Measurements from ENCODE around the gene NLRP13.

NLRP13 gene

GRCh38 chr19:55898911-55899310 is 33.2 kb downstream of the NLRP13 start:
- DNase-seq (ENCODE audit: low read depth): no peak
- Histone ChIP-seq H3K9ac (ENCODE audit: low read length) (no peak overlapping the region), H3K36me3 (ENCODE audit: control insufficient read depth, insufficient read depth, low read length, severe bottlenecking) (no peaks in the 10 kb centered on the region), H3K9me3 (ENCODE audit: control insufficient read depth, low read length) (no peaks in the 10 kb centered on the region), H3K27me3 (replicated peaks; ENCODE audit: control insufficient read depth, insufficient read depth, low read length) (no peaks in the 10 kb centered on the region), H3K4me3 (ENCODE audit: low read length) (no peak overlapping the region), H3K4me1 (ENCODE audit: control insufficient read depth, insufficient read depth, low read length) (no peaks in the 10 kb centered on the region)

DNA sequence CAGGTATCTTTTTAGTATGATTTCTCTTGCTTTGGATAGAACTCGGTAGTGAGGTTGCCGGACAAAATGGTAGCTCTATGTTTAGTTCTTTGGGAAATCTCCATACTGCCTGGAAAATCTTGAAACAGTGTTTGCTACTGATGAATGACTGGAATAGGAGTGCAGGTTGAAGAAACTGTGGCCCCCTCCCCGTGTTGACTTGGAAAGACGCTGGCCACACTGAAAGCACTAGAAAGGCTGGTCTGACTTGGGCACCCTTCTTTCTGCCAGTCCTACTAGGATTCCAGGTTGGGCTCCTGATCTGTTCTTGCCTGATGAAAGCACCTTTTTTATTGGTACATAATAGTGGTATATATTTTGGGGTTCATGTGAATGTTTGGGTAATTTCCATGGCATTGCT is 49.5 kb downstream of the NLRP13 start:
- no peak for DNase-seq (ENCODE audit: low read depth)
- H3K9me3 ChIP-seq (ENCODE audit: control insufficient read depth, low read length): peaks cover 3% of the 10 kb centered on the region
- H3K27me3 ChIP-seq (replicated peaks; ENCODE audit: control insufficient read depth, insufficient read depth, low read length): no peaks in the 10 kb centered on the region

GRCh38 chr19:55877211-55877610 is 54.9 kb downstream of the NLRP13 start:
- no peaks in the 10 kb centered on the region for H3K27me3 ChIP-seq (replicated peaks; ENCODE audit: control insufficient read depth, insufficient read depth, low read length)
- H3K4me1 ChIP-seq (ENCODE audit: control insufficient read depth, insufficient read depth, low read length): no peaks in the 10 kb centered on the region
- no peaks in the 10 kb centered on the region for H3K36me3 ChIP-seq (ENCODE audit: control insufficient read depth, insufficient read depth, low read length, severe bottlenecking)
- no peak overlapping the region for H3K4me3 ChIP-seq (ENCODE audit: low read length)
- DNase-seq (ENCODE audit: low read depth): no peak
- H3K9ac ChIP-seq (ENCODE audit: low read length): no peak overlapping the region
- H3K9me3 ChIP-seq (ENCODE audit: control insufficient read depth, low read length): peaks cover 12% of the 10 kb centered on the region

More for the DNA sequence above, 49.5 kb downstream of the NLRP13 start:
- H3K4me3 ChIP-seq (ENCODE audit: low read length): no peak overlapping the region
- no peaks in the 10 kb centered on the region for H3K36me3 ChIP-seq (ENCODE audit: control insufficient read depth, insufficient read depth, low read length, severe bottlenecking)
- no peak overlapping the region for H3K9ac ChIP-seq (ENCODE audit: low read length)
- no peaks in the 10 kb centered on the region for H3K4me1 ChIP-seq (ENCODE audit: control insufficient read depth, insufficient read depth, low read length)

- H3K9me3 ChIP-seq (ENCODE audit: control insufficient read depth, low read length): peaks cover 17% of the 10 kb centered on the region
- no peaks in the 10 kb centered on the region for H3K4me1 ChIP-seq (ENCODE audit: control insufficient read depth, insufficient read depth, low read length)
- H3K27me3 ChIP-seq (replicated peaks; ENCODE audit: control insufficient read depth, insufficient read depth, low read length): no peaks in the 10 kb centered on the region
- no peak overlapping the region for H3K4me3 ChIP-seq (ENCODE audit: low read length)
- no peak overlapping the region for H3K9ac ChIP-seq (ENCODE audit: low read length)
- no peaks in the 10 kb centered on the region for H3K36me3 ChIP-seq (ENCODE audit: control insufficient read depth, insufficient read depth, low read length, severe bottlenecking)
- DNase-seq (ENCODE audit: low read depth): no peak
These were observed 61.4 kb downstream of the NLRP13 start for GRCh38 chr19:55870736-55871135.

- Histone ChIP-seq H3K4me3 (ENCODE audit: low read length) (no peak overlapping the region), H3K9me3 (ENCODE audit: control insufficient read depth, low read length) (peaks cover 10% of the 10 kb centered on the region), H3K27me3 (replicated peaks; ENCODE audit: control insufficient read depth, insufficient read depth, low read length) (no peaks in the 10 kb centered on the region), H3K9ac (ENCODE audit: low read length) (no peak overlapping the region), H3K4me1 (ENCODE audit: control insufficient read depth, insufficient read depth, low read length) (no peaks in the 10 kb centered on the region), H3K36me3 (ENCODE audit: control insufficient read depth, insufficient read depth, low read length, severe bottlenecking) (no peaks in the 10 kb centered on the region)
- DNase-seq (ENCODE audit: low read depth): no peak
These were observed 65.0 kb downstream of the NLRP13 start for GRCh38 chr19:55867101-55867500.

DNA sequence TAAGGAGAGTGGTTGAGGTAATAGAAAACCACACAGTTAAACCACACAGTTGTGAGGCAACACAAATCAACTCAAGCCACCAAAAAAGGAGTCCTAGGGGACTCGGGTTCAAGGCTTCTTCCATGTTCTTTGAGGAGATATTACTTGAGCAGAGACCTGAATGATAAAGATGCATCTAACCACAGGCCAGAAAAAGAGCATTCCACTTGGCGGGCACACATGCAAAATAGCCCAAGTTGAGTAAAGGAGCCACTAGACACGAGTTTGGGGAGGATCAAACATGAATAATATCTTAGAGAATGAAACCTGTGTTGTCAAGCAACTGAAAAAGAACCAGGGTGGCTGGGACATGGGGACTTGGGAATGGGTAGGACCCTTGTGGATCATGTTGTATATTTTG is 65.6 kb downstream of the NLRP13 start:
- Histone ChIP-seq H3K9me3 (ENCODE audit: control insufficient read depth, low read length) (peaks cover 16% of the 10 kb centered on the region), H3K4me1 (ENCODE audit: control insufficient read depth, insufficient read depth, low read length) (no peaks in the 10 kb centered on the region), H3K27me3 (replicated peaks; ENCODE audit: control insufficient read depth, insufficient read depth, low read length) (no peaks in the 10 kb centered on the region), H3K36me3 (ENCODE audit: control insufficient read depth, insufficient read depth, low read length, severe bottlenecking) (no peaks in the 10 kb centered on the region), H3K4me3 (ENCODE audit: low read length) (no peak overlapping the region), H3K9ac (ENCODE audit: low read length) (no peak overlapping the region)
- DNase-seq (ENCODE audit: low read depth): no peak

DNA sequence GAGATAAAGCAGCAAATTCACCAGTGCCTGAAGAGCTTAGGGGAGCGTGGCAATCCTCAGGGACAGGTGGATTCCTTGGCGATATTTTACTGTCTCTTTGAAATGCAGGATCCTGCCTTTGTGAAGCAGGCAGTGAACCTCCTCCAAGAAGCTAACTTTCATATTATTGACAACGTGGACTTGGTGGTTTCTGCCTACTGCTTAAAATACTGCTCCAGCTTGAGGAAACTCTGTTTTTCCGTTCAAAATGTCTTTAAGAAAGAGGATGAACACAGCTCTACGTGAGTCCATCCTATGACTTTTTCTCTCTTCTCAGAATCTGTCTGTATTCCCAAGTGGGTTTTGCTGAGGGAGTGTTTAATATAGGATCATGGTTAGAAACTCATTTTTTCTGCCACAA is 73.2 kb downstream of the NLRP13 start:
- H3K27me3 ChIP-seq (replicated peaks; ENCODE audit: control insufficient read depth, insufficient read depth, low read length): no peaks in the 10 kb centered on the region
- peaks cover 14% of the 10 kb centered on the region for H3K9me3 ChIP-seq (ENCODE audit: control insufficient read depth, low read length)
- no peaks in the 10 kb centered on the region for H3K4me1 ChIP-seq (ENCODE audit: control insufficient read depth, insufficient read depth, low read length)
- H3K4me3 ChIP-seq (ENCODE audit: low read length): no peak overlapping the region
- no peak overlapping the region for H3K9ac ChIP-seq (ENCODE audit: low read length)
- no peak for DNase-seq (ENCODE audit: low read depth)
- no peaks in the 10 kb centered on the region for H3K36me3 ChIP-seq (ENCODE audit: control insufficient read depth, insufficient read depth, low read length, severe bottlenecking)

GRCh38 chr19:55858401-55858800 is 73.7 kb downstream of the NLRP13 start:
- no peak for DNase-seq (ENCODE audit: low read depth)
- Histone ChIP-seq H3K36me3 (ENCODE audit: control insufficient read depth, insufficient read depth, low read length, severe bottlenecking) (no peaks in the 10 kb centered on the region), H3K4me1 (ENCODE audit: control insufficient read depth, insufficient read depth, low read length) (no peaks in the 10 kb centered on the region), H3K4me3 (ENCODE audit: low read length) (no peak overlapping the region), H3K9ac (ENCODE audit: low read length) (no peak overlapping the region), H3K9me3 (ENCODE audit: control insufficient read depth, low read length) (peaks cover 14% of the 10 kb centered on the region), H3K27me3 (replicated peaks; ENCODE audit: control insufficient read depth, insufficient read depth, low read length) (no peaks in the 10 kb centered on the region)

GRCh38 chr19:55857974-55858373 is 74.2 kb downstream of the NLRP13 start:
- no peaks in the 10 kb centered on the region for H3K4me1 ChIP-seq (ENCODE audit: control insufficient read depth, insufficient read depth, low read length)
- no peak overlapping the region for H3K4me3 ChIP-seq (ENCODE audit: low read length)
- no peak overlapping the region for H3K9ac ChIP-seq (ENCODE audit: low read length)
- no peaks in the 10 kb centered on the region for H3K27me3 ChIP-seq (replicated peaks; ENCODE audit: control insufficient read depth, insufficient read depth, low read length)
- H3K9me3 ChIP-seq (ENCODE audit: control insufficient read depth, low read length): peaks cover 14% of the 10 kb centered on the region
- no peaks in the 10 kb centered on the region for H3K36me3 ChIP-seq (ENCODE audit: control insufficient read depth, insufficient read depth, low read length, severe bottlenecking)
- no peak for DNase-seq (ENCODE audit: low read depth)

- DNase-seq (ENCODE audit: low read depth): no peak
- Histone ChIP-seq H3K27me3 (replicated peaks; ENCODE audit: control insufficient read depth, insufficient read depth, low read length) (no peaks in the 10 kb centered on the region), H3K36me3 (ENCODE audit: control insufficient read depth, insufficient read depth, low read length, severe bottlenecking) (no peaks in the 10 kb centered on the region), H3K9me3 (ENCODE audit: control insufficient read depth, low read length) (peaks cover 14% of the 10 kb centered on the region), H3K4me3 (ENCODE audit: low read length) (no peak overlapping the region), H3K9ac (ENCODE audit: low read length) (no peak overlapping the region), H3K4me1 (ENCODE audit: control insufficient read depth, insufficient read depth, low read length) (no peaks in the 10 kb centered on the region)
These were observed 75.0 kb downstream of the NLRP13 start for GRCh38 chr19:55857149-55857548.

DNA sequence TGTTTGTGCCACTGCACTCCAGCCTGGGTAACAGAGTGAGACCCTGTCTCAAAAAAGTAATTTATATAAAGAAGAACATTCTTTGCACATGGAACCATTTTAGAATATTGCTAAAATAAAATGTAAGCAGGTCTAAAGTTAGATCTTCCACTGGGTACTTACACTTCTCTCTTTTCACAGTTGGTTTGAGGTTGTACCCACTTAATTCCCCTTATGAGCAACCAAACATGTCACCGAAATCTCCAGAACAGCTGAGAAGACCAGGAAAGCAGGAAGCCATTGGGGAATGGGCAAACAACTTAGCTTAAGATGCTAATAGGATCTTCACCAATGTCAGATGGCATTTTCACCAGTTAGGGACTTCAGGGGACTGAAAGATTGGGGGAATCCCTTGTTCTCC is 77.0 kb downstream of the NLRP13 start:
- H3K36me3 ChIP-seq (ENCODE audit: control insufficient read depth, insufficient read depth, low read length, severe bottlenecking): no peaks in the 10 kb centered on the region
- no peak overlapping the region for H3K4me3 ChIP-seq (ENCODE audit: low read length)
- peaks cover 7% of the 10 kb centered on the region for H3K9me3 ChIP-seq (ENCODE audit: control insufficient read depth, low read length)
- DNase-seq (ENCODE audit: low read depth): no peak
- H3K4me1 ChIP-seq (ENCODE audit: control insufficient read depth, insufficient read depth, low read length): no peaks in the 10 kb centered on the region
- no peak overlapping the region for H3K9ac ChIP-seq (ENCODE audit: low read length)
- H3K27me3 ChIP-seq (replicated peaks; ENCODE audit: control insufficient read depth, insufficient read depth, low read length): no peaks in the 10 kb centered on the region
